ENCODE data around the gene TREH. TPM values are rescaled to one million over a fixed set of nuclear protein-coding genes. Genes with fewer than 3 reads are reported as not detected.

TREH gene
- total RNA-seq, 1 experiment from 2014 or later: not detected

DNA sequence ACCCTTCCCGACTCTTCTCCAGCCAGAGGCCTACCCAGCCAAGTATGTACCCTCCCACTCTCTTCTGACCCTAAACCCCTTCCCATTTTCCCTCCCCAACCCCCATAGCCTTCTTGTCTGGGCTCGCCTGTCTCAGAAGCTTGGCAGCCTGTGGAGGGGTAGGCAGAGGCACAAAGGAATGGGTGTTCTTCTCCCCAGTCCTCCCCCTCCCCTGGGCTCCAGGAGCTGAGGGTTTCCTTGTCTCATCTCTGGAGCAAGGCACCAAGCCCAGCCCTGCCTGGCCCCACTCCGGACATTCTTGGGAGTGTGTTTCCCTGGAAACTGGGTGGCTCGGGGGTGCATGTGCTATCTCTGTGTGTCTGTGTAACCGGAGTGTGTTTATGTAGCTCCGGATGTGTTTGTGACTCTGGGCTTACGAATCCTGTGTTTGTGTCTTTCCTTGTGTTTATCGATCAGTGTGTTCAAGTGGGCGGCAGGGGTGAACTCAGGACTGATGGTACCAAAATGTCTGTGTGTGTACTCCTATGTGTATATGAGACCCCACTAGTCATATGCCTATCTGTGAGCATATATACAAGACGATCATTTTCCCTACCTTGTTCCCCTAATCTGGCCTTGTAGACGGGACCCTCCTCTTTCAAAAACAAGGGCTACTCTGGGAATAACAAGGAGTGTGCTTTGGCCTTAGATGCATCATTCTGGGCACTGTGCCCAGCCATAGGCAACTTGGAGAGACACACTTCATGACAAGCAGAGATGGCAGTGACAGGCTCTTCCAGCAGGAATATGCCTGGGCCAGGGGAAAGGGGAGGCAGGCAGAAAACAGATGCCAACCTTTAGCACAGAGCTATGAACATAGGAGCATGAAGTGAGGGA, 61.1 kb downstream of the TREH start:
- BruUV-seq (replicated peaks): no TSS peak
- no peaks in the 10 kb centered on the region for H3K27me3 Mint-ChIP-seq (ENCODE audit: insufficient read depth, unreplicated experiment)

DNA sequence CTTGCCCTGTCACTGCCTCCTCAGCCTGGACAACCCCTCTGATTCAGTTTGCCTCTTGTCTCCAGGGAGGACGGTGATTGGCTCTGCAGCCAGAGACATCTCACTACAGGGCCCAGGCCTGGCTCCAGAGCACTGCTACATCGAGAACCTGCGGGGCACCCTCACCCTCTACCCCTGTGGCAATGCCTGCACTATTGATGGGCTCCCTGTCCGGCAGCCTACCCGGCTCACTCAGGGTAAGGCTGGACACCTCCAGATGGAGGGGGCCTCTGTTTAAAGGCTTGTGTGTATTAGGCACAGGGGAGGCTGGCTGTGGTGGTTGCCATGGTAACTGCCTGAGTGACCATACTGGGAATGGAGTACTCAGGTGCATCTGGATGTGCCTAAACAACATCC, 63.5 kb downstream of the TREH start:
- no peak overlapping the region for H3K4me3 Mint-ChIP-seq (ENCODE audit: unreplicated experiment)
- no peaks in the 10 kb centered on the region for H3K9me3 Mint-ChIP-seq (ENCODE audit: unreplicated experiment)
- H3K4me1 Mint-ChIP-seq (ENCODE audit: insufficient read depth, unreplicated experiment): peaks cover 36% of the 10 kb centered on the region
- intact Hi-C loops (cut with micrococcal nuclease): no loop called here
- ChIA-PET POLR2A (no interaction called here), CTCF (interaction anchor here (0.8 kb wide), 1 partner anchor 40 kb away, joined by 3 read pairs; no protein-coding TSS in a partner anchor)
- H3K27me3 Mint-ChIP-seq (ENCODE audit: insufficient read depth, unreplicated experiment): no peaks in the 10 kb centered on the region
- H3K36me3 Mint-ChIP-seq (ENCODE audit: insufficient read depth, unreplicated experiment): peaks cover 13% of the 10 kb centered on the region
- no peak overlapping the region for H3K27ac Mint-ChIP-seq (ENCODE audit: low read depth, unreplicated experiment)
- DNase-seq (ENCODE audit: unreplicated experiment): no peak
- no TSS peak for BruUV-seq (replicated peaks)
- TF ChIP-seq, protein P1, sequence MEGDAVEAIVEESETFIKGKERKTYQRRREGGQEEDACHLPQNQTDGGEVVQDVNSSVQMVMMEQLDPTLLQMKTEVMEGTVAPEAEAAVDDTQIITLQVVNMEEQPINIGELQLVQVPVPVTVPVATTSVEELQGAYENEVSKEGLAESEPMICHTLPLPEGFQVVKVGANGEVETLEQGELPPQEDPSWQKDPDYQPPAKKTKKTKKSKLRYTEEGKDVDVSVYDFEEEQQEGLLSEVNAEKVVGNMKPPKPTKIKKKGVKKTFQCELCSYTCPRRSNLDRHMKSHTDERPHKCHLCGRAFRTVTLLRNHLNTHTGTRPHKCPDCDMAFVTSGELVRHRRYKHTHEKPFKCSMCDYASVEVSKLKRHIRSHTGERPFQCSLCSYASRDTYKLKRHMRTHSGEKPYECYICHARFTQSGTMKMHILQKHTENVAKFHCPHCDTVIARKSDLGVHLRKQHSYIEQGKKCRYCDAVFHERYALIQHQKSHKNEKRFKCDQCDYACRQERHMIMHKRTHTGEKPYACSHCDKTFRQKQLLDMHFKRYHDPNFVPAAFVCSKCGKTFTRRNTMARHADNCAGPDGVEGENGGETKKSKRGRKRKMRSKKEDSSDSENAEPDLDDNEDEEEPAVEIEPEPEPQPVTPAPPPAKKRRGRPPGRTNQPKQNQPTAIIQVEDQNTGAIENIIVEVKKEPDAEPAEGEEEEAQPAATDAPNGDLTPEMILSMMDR (IDR thresholded peaks at IDR 0.05; ENCODE audit: unreplicated experiment): no peak

More for the DNA sequence above, 61.1 kb downstream of the TREH start:
- TF ChIP-seq, protein P1 (IDR thresholded peaks at IDR 0.05; ENCODE audit: unreplicated experiment): no peak
- Mint-ChIP-seq H3K27ac (ENCODE audit: low read depth, unreplicated experiment) (peak overlapping the region; percentile 26), H3K4me1 (ENCODE audit: insufficient read depth, unreplicated experiment) (peaks cover 53% of the 10 kb centered on the region), H3K9me3 (ENCODE audit: unreplicated experiment) (no peaks in the 10 kb centered on the region), H3K36me3 (ENCODE audit: insufficient read depth, unreplicated experiment) (peaks cover 13% of the 10 kb centered on the region), H3K4me3 (ENCODE audit: unreplicated experiment) (no peak overlapping the region)
- DNase-seq (ENCODE audit: unreplicated experiment): peak; percentile 59
- POLR2A ChIA-PET: interaction anchor here (0.5 to 10.3 kb wide), 4 partner anchors 12 to 308 kb away, joined by 3 to 113 read pairs (median 4); partner anchors contain the start of genes BCL9L and PHLDB1
- intact Hi-C loops (cut with micrococcal nuclease): no loop called here
- CTCF ChIA-PET: interaction anchor here (0.6 to 3.7 kb wide), 5 partner anchors 9 to 579 kb away, joined by 3 to 20 read pairs (median 5); partner anchors contain the start of gene PHLDB1

DNA sequence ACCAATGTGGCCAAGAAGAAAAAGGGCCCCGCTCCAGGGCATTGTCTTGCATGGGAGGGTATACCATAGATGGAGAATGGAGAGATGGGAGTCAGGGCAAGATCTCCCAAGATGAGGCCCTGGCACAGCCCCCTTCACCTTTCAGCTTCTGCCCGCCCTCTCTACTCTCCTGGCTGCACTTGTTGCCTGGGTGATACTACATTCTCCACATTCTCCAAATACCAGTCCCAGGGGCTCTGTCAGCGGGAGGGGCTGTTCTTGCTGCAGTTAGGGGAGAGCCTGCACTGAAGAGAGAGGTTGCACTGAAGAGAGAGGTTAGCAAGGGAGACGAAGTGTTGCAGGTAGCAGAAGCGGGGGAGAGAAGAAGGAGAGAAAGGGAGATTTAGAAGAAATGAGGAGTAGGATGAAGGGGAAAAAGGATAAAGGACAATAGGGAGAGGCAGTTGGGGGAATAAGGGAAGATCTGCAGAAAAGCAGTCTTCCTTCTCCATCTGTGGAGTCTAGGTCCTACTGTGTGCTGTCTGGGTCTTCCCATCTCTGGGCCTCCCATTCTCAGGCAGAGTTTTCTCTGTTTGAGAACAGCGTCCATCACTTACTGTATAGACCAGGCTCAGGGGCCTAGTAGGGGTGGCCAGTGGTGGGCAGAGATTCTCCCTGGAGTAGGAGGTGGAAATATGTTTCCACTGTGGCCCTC, 64.0 kb downstream of the TREH start:
- POLR2A ChIA-PET: no interaction called here
- Mint-ChIP-seq H3K27me3 (ENCODE audit: insufficient read depth, unreplicated experiment) (no peaks in the 10 kb centered on the region), H3K36me3 (ENCODE audit: insufficient read depth, unreplicated experiment) (peaks cover 13% of the 10 kb centered on the region), H3K9me3 (ENCODE audit: unreplicated experiment) (no peaks in the 10 kb centered on the region), H3K4me3 (ENCODE audit: unreplicated experiment) (no peak overlapping the region), H3K4me1 (ENCODE audit: insufficient read depth, unreplicated experiment) (peaks cover 30% of the 10 kb centered on the region), H3K27ac (ENCODE audit: low read depth, unreplicated experiment) (peak overlapping the region; percentile 83)
- intact Hi-C loops (cut with micrococcal nuclease): no loop called here
- BruUV-seq (replicated peaks): no TSS peak
- CTCF ChIA-PET: interaction anchor here (1.5 kb wide), 1 partner anchor 9 kb away, joined by 4 read pairs; no protein-coding TSS in a partner anchor
- no peak for DNase-seq (ENCODE audit: unreplicated experiment)
- TF ChIP-seq, protein P1 (IDR thresholded peaks at IDR 0.05; ENCODE audit: unreplicated experiment): no peak

DNA sequence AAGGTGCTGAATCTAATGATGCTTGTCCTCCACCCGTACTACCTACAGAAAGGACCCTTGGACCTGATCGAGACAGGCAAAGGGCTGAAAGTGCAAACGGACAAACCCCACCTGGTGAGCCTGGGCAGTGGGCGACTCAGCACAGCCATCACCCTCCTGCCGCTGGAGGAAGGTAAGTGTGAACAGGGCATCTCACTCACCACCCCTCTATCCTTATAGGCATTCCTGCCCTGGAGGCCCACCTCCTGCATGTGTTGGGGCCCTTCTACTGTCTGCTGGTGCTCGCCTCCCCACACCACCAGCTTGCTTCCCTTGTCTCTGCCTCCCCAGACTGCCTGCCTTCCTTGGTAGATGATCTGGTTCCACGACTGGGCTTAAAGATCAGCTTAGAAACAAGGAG, 64.9 kb downstream of the TREH start:
- Mint-ChIP-seq H3K4me1 (ENCODE audit: insufficient read depth, unreplicated experiment) (peaks cover 24% of the 10 kb centered on the region), H3K27ac (ENCODE audit: low read depth, unreplicated experiment) (no peak overlapping the region), H3K9me3 (ENCODE audit: unreplicated experiment) (no peaks in the 10 kb centered on the region), H3K36me3 (ENCODE audit: insufficient read depth, unreplicated experiment) (peaks cover 9% of the 10 kb centered on the region), H3K4me3 (ENCODE audit: unreplicated experiment) (no peak overlapping the region), H3K27me3 (ENCODE audit: insufficient read depth, unreplicated experiment) (no peaks in the 10 kb centered on the region)
- intact Hi-C loops (cut with micrococcal nuclease): no loop called here
- POLR2A ChIA-PET: interaction anchor here (2.9 kb wide), 1 partner anchor 8 kb away, joined by 17 read pairs; no protein-coding TSS in a partner anchor
- CTCF ChIA-PET: interaction anchor here (0.7 to 1.7 kb wide), 4 partner anchors 8 to 1087 kb away, joined by 3 to 4 read pairs (median 3); no protein-coding TSS in a partner anchor
- BruUV-seq (replicated peaks): no TSS peak
- TF ChIP-seq, protein P1 (IDR thresholded peaks at IDR 0.05; ENCODE audit: unreplicated experiment): no peak
- no peak for DNase-seq (ENCODE audit: unreplicated experiment)
